HFFc6 (cell line): ENCODE results near the gene C1GALT1. TPM values are rescaled to one million over a fixed set of nuclear protein-coding genes. Genes with fewer than 3 reads are reported as not detected.
"Not testable (repeated sequence)": the region's sequence is repeated elsewhere in the genome, so short reads cannot be mapped to it uniquely, and the experiment has no call there.

ENCODE experiments used
- DNase-seq: peaks from one replicate; pipeline ENCODE4 v3.0.0-alpha.2; 2018
- H3K27ac Mint-ChIP-seq: 2 replicates; pipeline ENCODE4 v1.8.0; 2020; ENCODE audit warnings: mild to moderate bottlenecking, mixed read lengths
- H3K27me3 Mint-ChIP-seq: 2 replicates; pipeline ENCODE4 v1.8.0; 2021; ENCODE audit warnings: mild to moderate bottlenecking, moderate library complexity, mixed read lengths; ENCODE audit not compliant: insufficient read depth
- H3K36me3 Mint-ChIP-seq: 2 replicates; pipeline ENCODE4 v1.8.0; 2021; ENCODE audit warnings: low read depth, mixed read lengths
- H3K4me1 Mint-ChIP-seq: 2 replicates; pipeline ENCODE4 v1.8.0; 2020; ENCODE audit warnings: low read depth, mixed read lengths
- H3K4me3 Mint-ChIP-seq: 2 replicates; pipeline ENCODE4 v1.8.0; 2020; ENCODE audit warnings: mild to moderate bottlenecking, moderate library complexity, mixed read lengths
- H3K9me3 Mint-ChIP-seq: 2 replicates; pipeline ENCODE4 v1.8.0; 2020; ENCODE audit warnings: mild to moderate bottlenecking, mixed read lengths
- CTCF ChIP-seq: fragments of 200-600 bp; sonication (generic); IDR thresholded peaks from 2 replicates; pipeline ENCODE4 v1.5.0; 2021; ENCODE audit warnings: antibody characterized with exemption, mild to moderate bottlenecking
- total RNA-seq, 6 experiments: library from RNA; stranded (reverse); fragmentation: NEBNext Ultra II Directional; extraction: Animal tissue kit (Norgen Biotek cat#: 25700); gene quantifications; 2 replicates in 1 of 6; 3 replicates in 5 of 6; pipeline ENCODE4 v1.2.3, GENCODE V29; 2021

Gene C1GALT1
- total RNA-seq, 6 experiments from 2014 or later = 32.3 to 47.4 (median 34.1) TPM

- TF ChIP-seq CTCF = no peak
- DNase-seq = no peak
- H3K27me3 Mint-ChIP-seq = no peaks in the 10 kb centered on the region
- H3K4me1 Mint-ChIP-seq = peaks cover 10% of the 10 kb centered on the region
- H3K36me3 Mint-ChIP-seq = peaks cover 6% of the 10 kb centered on the region; the same call in 1 of the 2 replicates
- no peak overlapping the region for H3K27ac Mint-ChIP-seq
- no peaks in the 10 kb centered on the region for H3K9me3 Mint-ChIP-seq
- no peak overlapping the region for H3K4me3 Mint-ChIP-seq
Measured at GRCh38 chr7:7237201-7237977, 55.0 kb downstream of the C1GALT1 start.

GRCh38 chr7:7237978-7238267, 55.6 kb downstream of the C1GALT1 start:
- H3K4me3 Mint-ChIP-seq = no peak overlapping the region

GRCh38 chr7:7239346-7239745, 57.0 kb downstream of the C1GALT1 start:
- H3K4me1 Mint-ChIP-seq = peaks cover 14% of the 10 kb centered on the region
- TF ChIP-seq CTCF = no peak
- H3K27ac Mint-ChIP-seq = no peak overlapping the region
- H3K9me3 Mint-ChIP-seq = no peaks in the 10 kb centered on the region
- H3K4me3 Mint-ChIP-seq = no peak overlapping the region
- DNase-seq = no peak
- H3K36me3 Mint-ChIP-seq = peaks cover 6% of the 10 kb centered on the region; the same call in 1 of the 2 replicates
- no peaks in the 10 kb centered on the region for H3K27me3 Mint-ChIP-seq

More at GRCh38 chr7:7237978-7238267, 55.6 kb downstream of the C1GALT1 start:
- Mint-ChIP-seq H3K4me1 (peaks cover 10% of the 10 kb centered on the region), H3K27me3 (no peaks in the 10 kb centered on the region), H3K36me3 (peaks cover 6% of the 10 kb centered on the region; the same call in 1 of the 2 replicates), H3K27ac (no peak overlapping the region), H3K9me3 (no peaks in the 10 kb centered on the region)
- no peak for TF ChIP-seq CTCF
- no peak for DNase-seq

- Mint-ChIP-seq H3K27me3 (no peaks in the 10 kb centered on the region), H3K27ac (no peak overlapping the region), H3K36me3 (no peaks in the 10 kb centered on the region; the same call in 1 of the 2 replicates), H3K4me3 (no peak overlapping the region), H3K9me3 (no peaks in the 10 kb centered on the region), H3K4me1 (peaks cover 9% of the 10 kb centered on the region)
- no peak for DNase-seq
- no peak for TF ChIP-seq CTCF
Measured at GRCh38 chr7:7242899-7243298, 60.6 kb downstream of the C1GALT1 start.

- not testable (repeated sequence) for H3K4me1 Mint-ChIP-seq, H3K4me3 Mint-ChIP-seq, H3K36me3 Mint-ChIP-seq, H3K27me3 Mint-ChIP-seq, H3K9me3 Mint-ChIP-seq, DNase-seq, H3K27ac Mint-ChIP-seq
Measured at GRCh38 chr7:7245233-7245632, 62.9 kb downstream of the C1GALT1 start.

- H3K4me1 Mint-ChIP-seq = peaks cover 9% of the 10 kb centered on the region
- no peaks in the 10 kb centered on the region for H3K36me3 Mint-ChIP-seq
- no peaks in the 10 kb centered on the region for H3K9me3 Mint-ChIP-seq
- no peaks in the 10 kb centered on the region for H3K27me3 Mint-ChIP-seq
- H3K4me3 Mint-ChIP-seq = no peak overlapping the region
- no peak for DNase-seq
- no peak for TF ChIP-seq CTCF
- H3K27ac Mint-ChIP-seq = no peak overlapping the region
Measured at GRCh38 chr7:7246223-7246622, 63.9 kb downstream of the C1GALT1 start.
